Measurements from ENCODE around the gene ZFHX3. TPM values are rescaled to one million over a fixed set of nuclear protein-coding genes. Genes with fewer than 3 reads are reported as not detected.

Gene ZFHX3
- total and polyA plus RNA-seq, 2 donors (not counting 3 experiments of a cell fraction or from before 2014, with no cell fraction given), result 3.7 to 18.8 TPM

- FAIRE-seq (no peak), DNase-seq (ENCODE audit: low read depth, low spot score) (no peak)
- no peak overlapping the region for H2AFZ ChIP-seq (ENCODE audit: low read depth, low read length)
- no peaks in the 10 kb centered on the region for H3K36me3 ChIP-seq (ENCODE audit: control insufficient read depth in 2 of 2, extremely low read depth in 1 of 2, insufficient read depth in 2 of 2, low read length in 2 of 2)
- H3K9me1 ChIP-seq (replicated peaks; ENCODE audit: control insufficient read depth, extremely low read depth, insufficient read depth, low read length), result no peaks in the 10 kb centered on the region
- peaks cover 45% of the 10 kb centered on the region for H3K79me2 ChIP-seq (ENCODE audit: control insufficient read depth, insufficient read depth, low read length)
- H3K4me3 ChIP-seq (replicated peaks in 1 of 3; ENCODE audit: insufficient read depth in 1 of 3, low read depth in 1 of 3, low read length in 3 of 3), result no peak overlapping the region
- POLR2A ChIA-PET, result no interaction called here
- H3K27me3 ChIP-seq (ENCODE audit: control insufficient read depth in 2 of 2, insufficient read depth in 2 of 2, low read length in 2 of 2), result no peaks in the 10 kb centered on the region
- no peaks in the 10 kb centered on the region for H4K20me1 ChIP-seq (replicated peaks; ENCODE audit: control insufficient read depth, extremely low read depth, insufficient read depth, low read length)
- CTCF ChIA-PET, result interaction anchor here (0.6 kb wide), 1 partner anchor 195 kb away, joined by 3 read pairs; no protein-coding TSS in a partner anchor
- dilution Hi-C loops (cut with MboI; ENCODE audit: extremely low pct_ligation_motif_present, low sequenced_read_pairs) (no loop called here), intact Hi-C loops (cut with micrococcal nuclease) (no loop called here)
- no TSS peak for BruUV-seq (replicated peaks)
- no peak overlapping the region for H3K9ac ChIP-seq (replicated peaks; ENCODE audit: extremely low read depth, insufficient read depth, low read length)
- no peak overlapping the region for H3K27ac ChIP-seq (ENCODE audit: insufficient read depth, low read depth, low read length)
- H3K9me3 ChIP-seq (replicated peaks; ENCODE audit: control insufficient read depth, insufficient read depth, low read length), result no peaks in the 10 kb centered on the region
- peaks cover 2% of the 10 kb centered on the region for H3K4me1 ChIP-seq (ENCODE audit: control insufficient read depth, extremely low read depth, insufficient read depth, low read length)
- H3K4me2 ChIP-seq (ENCODE audit: insufficient read depth, low read length), result no peak overlapping the region
- TF ChIP-seq MYC (IDR thresholded peaks at IDR 0.05; ENCODE audit: low read depth, low read length) (no peak), JUN (IDR thresholded peaks at IDR 0.05; ENCODE audit: borderline replicate concordance, insufficient read depth, insufficient read length, low read depth) (no peak), EZH2 (IDR thresholded peaks at IDR 0.05; ENCODE audit: borderline replicate concordance, low read depth, low read length, severe bottlenecking) (no peak), FOS (IDR thresholded peaks at IDR 0.05; ENCODE audit: borderline replicate concordance, insufficient read depth, low read length) (no peak), POLR2A (IDR thresholded peaks at IDR 0.05; ENCODE audit: low read depth, low read length) (no peak), CTCF (IDR thresholded peaks at IDR 0.05; ENCODE audit: extremely low read depth in 1 of 2, insufficient read depth in 1 of 2, low read depth in 1 of 2, low read length in 2 of 2) (no peak), GATA2 (IDR thresholded peaks at IDR 0.05; ENCODE audit: insufficient read depth, insufficient read length, low read depth, low read length) (no peak), POLR2AphosphoS5 (IDR thresholded peaks at IDR 0.05; ENCODE audit: insufficient read depth, low read depth, low read length) (no peak)
- TF ChIP-seq, protein P1, sequence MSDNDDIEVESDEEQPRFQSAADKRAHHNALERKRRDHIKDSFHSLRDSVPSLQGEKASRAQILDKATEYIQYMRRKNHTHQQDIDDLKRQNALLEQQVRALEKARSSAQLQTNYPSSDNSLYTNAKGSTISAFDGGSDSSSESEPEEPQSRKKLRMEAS (IDR thresholded peaks at IDR 0.05; ENCODE audit: insufficient read depth, insufficient read length), result no peak
Observed at GRCh38 chr16:73026754-73027684, 20.9 kb downstream of the ZFHX3 start.

All from endothelial cell of umbilical vein (primary cell).